K562 (cell line): ENCODE results near the gene FREM3.

ENCODE experiments used
- CHD2 ChIP-seq: IDR thresholded peaks from 2 replicates; pipeline ENCODE4 v1.6.1; 2011; ENCODE audit warnings: low read depth, low read length
- CTCF ChIP-seq, 3 experiments: IDR thresholded peaks in 2 of 3; conservative IDR thresholded peaks in 1 of 3; 2 replicates each; pipeline ENCODE4 v1.5.1; 2011 to 2012; ENCODE audit warnings: low read length in 3 of 3, mild to moderate bottlenecking in 3 of 3, control low read depth in 2 of 3, improper control_type of control experiment in 1 of 3, inconsistent platforms in 1 of 3, low read depth in 1 of 3, mixed read lengths in 1 of 3, moderate library complexity in 1 of 3; ENCODE audit not compliant: insufficient read depth in 2 of 3
- FIP1L1 ChIP-seq: fragments of 200-400 bp; formaldehyde crosslinking; IDR thresholded peaks from 2 replicates; pipeline ENCODE4 v1.6.1; 2018; ENCODE audit warnings: mild to moderate bottlenecking, low read depth, low read length; ENCODE audit not compliant: poor library complexity, severe bottlenecking
- NFIC ChIP-seq: fragments of 450-650 bp; IDR thresholded peaks from 2 replicates; pipeline ENCODE4 v1.6.1; 2017; ENCODE audit warnings: mild to moderate bottlenecking, inconsistent platforms
- RNF2 ChIP-seq: sonication (generic); IDR thresholded peaks from 2 replicates; pipeline ENCODE4 v1.6.1; 2016
- SRF ChIP-seq, 2 experiments: fragments of 250-450, 450-650 bp in 1 of 2; sonication (Bioruptor Pico) in 1 of 2; sonication (generic) in 1 of 2; formaldehyde crosslinking; IDR thresholded peaks; 2 replicates each; pipeline versions ENCODE4 v1.5.0 to v1.5.1; 2020 to 2022; ENCODE audit warnings: mild to moderate bottlenecking in 1 of 2, missing genetic modification reagents in 1 of 2
- TCF7L2 ChIP-seq: fragments of 150-350 bp; IDR thresholded peaks from 2 replicates; pipeline ENCODE4 v1.6.1; 2016; ENCODE audit warnings: low read depth, mild to moderate bottlenecking, low read length, moderate library complexity
- ZKSCAN8 ChIP-seq: fragments of 200-800 bp; sonication (Bioruptor generic); IDR thresholded peaks from 2 replicates; pipeline ENCODE4 v1.6.1; 2016; ENCODE audit warnings: missing genetic modification characterization, missing compliant biosample characterization
- ZNF197 ChIP-seq: fragments of 200-800 bp; sonication (Bioruptor generic); IDR thresholded peaks from 2 replicates; pipeline ENCODE4 v1.6.1; 2016; ENCODE audit warnings: low read depth, missing genetic modification characterization, missing compliant biosample characterization
- ZNF778 ChIP-seq: fragments of 450-650 bp; formaldehyde crosslinking; IDR thresholded peaks from 2 replicates; pipeline ENCODE4 v1.4.0; 2020; ENCODE audit warnings: mild to moderate bottlenecking, moderate library complexity

GRCh38 chr4:143667461-143667860 lies 33.0 kb downstream of the FREM3 start:
- TF ChIP-seq ZNF197 (CRISPR knock-in tag) = no peak
- no peak for TF ChIP-seq TCF7L2
- no peak for TF ChIP-seq NFIC
- TF ChIP-seq CTCF (IDR thresholded peaks at IDR 0.05 in 2 of 3, conservative IDR thresholded peaks at IDR 0.05 in 1 of 3; ENCODE audit: insufficient read depth in 2 of 3, low read depth in 1 of 3, low read length in 3 of 3) = no peak
- TF ChIP-seq CHD2 = no peak
- no peak for TF ChIP-seq ZNF778 (CRISPR knock-in tag)
- no peak for TF ChIP-seq SRF (CRISPR knock-in tag; IDR thresholded peaks at IDR 0.05)
- no peak for TF ChIP-seq RNF2
- TF ChIP-seq FIP1L1 = no peak
- TF ChIP-seq ZKSCAN8 (CRISPR knock-in tag) = no peak
